A549 (cell line): ENCODE results near the gene GALNT7.

ENCODE experiments used
- CBX8 ChIP-seq: fragments of 200-600 bp; sonication (generic); IDR thresholded peaks from 2 replicates; pipeline ENCODE4 v1.6.1; 2016
- CHD2 ChIP-seq: fragments of 150-350 bp; IDR thresholded peaks from 2 replicates; pipeline ENCODE4 v1.6.1; 2014; ENCODE audit warnings: low read length; ENCODE audit not compliant: partially characterized antibody
- CTCF ChIP-seq: fragments of >200 bp; sonication (Bioruptor Twin); formaldehyde crosslinking; IDR thresholded peaks from 3 replicates; pipeline ENCODE4 v1.5.1; 2016
- ELK1 ChIP-seq: fragments of 150-350 bp; IDR thresholded peaks from 2 replicates; pipeline ENCODE4 v1.6.1; 2014; ENCODE audit warnings: low read depth, mild to moderate bottlenecking, low read length
- JUNB ChIP-seq: fragments of >200 bp; sonication (Bioruptor Twin); formaldehyde crosslinking; IDR thresholded peaks from 2 replicates; pipeline ENCODE4 v1.6.1; 2016
- RCOR1 ChIP-seq: fragments of 150-350 bp; IDR thresholded peaks from 2 replicates; pipeline ENCODE4 v1.6.1; 2014; ENCODE audit warnings: antibody characterized with exemption, low read length, low read depth
- RFX5 ChIP-seq: fragments of 450-650 bp; IDR thresholded peaks from 2 replicates; pipeline ENCODE4 v1.7.1; 2014; ENCODE audit warnings: antibody characterized with exemption, mild to moderate bottlenecking, moderate library complexity
- TP53 ChIP-seq: fragments of 250-450 bp; sonication (Bioruptor Pico); IDR thresholded peaks from 2 replicates; pipeline ENCODE4 v1.5.0; 2021; ENCODE audit warnings: mild to moderate bottlenecking, moderate library complexity
- USF2 ChIP-seq: fragments of 450-650 bp; IDR thresholded peaks from 2 replicates; pipeline ENCODE4 v1.6.1; 2014; ENCODE audit warnings: antibody characterized with exemption

- TF ChIP-seq RCOR1: no peak
- TF ChIP-seq CTCF: peak; percentile 57
- TF ChIP-seq CBX8: no peak
- no peak for TF ChIP-seq ELK1
- no peak for TF ChIP-seq TP53 (CRISPR knock-in tag)
- TF ChIP-seq USF2: no peak
- no peak for TF ChIP-seq RFX5
- no peak for TF ChIP-seq JUNB
- TF ChIP-seq CHD2: no peak
Measured at GRCh38 chr4:173301518-173302201, 133.0 kb downstream of the GALNT7 start.
